GM18519 (cell line): ENCODE measurements around the gene CLSTN2.

Source experiments
- ATAC-seq: cut with Tn5 transposase; IDR thresholded peaks from one replicate; pipeline ENCODE4 v1.9.1; 2021; ENCODE audit warnings: mild to moderate bottlenecking, moderate library complexity; ENCODE audit not compliant: unreplicated experiment, low FRiP score

CLSTN2 gene

GRCh38 chr3:139994891-139995290 lies 59.9 kb downstream of the CLSTN2 start:
- no peak for ATAC-seq

GRCh38 chr3:140004271-140004670 lies 69.3 kb downstream of the CLSTN2 start:
- no peak for ATAC-seq

GRCh38 chr3:140006331-140006730 lies 71.3 kb downstream of the CLSTN2 start:
- ATAC-seq = no peak

- no peak for ATAC-seq
Observed at GRCh38 chr3:140007081-140007480, 72.1 kb downstream of the CLSTN2 start.

GRCh38 chr3:140007911-140008869 lies 73.2 kb downstream of the CLSTN2 start:
- ATAC-seq = no peak

- ATAC-seq = no peak
Observed at GRCh38 chr3:140010391-140010790, 75.4 kb downstream of the CLSTN2 start.

- no peak for ATAC-seq
Observed at GRCh38 chr3:140011086-140011485, 76.1 kb downstream of the CLSTN2 start.

GRCh38 chr3:140011611-140012277 lies 76.8 kb downstream of the CLSTN2 start:
- ATAC-seq = no peak

GRCh38 chr3:140013220-140013619 lies 78.2 kb downstream of the CLSTN2 start:
- no peak for ATAC-seq

GRCh38 chr3:140014831-140015495 lies 80.0 kb downstream of the CLSTN2 start:
- ATAC-seq = no peak

GRCh38 chr3:140015741-140016140 lies 80.8 kb downstream of the CLSTN2 start:
- no peak for ATAC-seq

GRCh38 chr3:140018556-140018955 lies 83.6 kb downstream of the CLSTN2 start:
- ATAC-seq = no peak

- no peak for ATAC-seq
Observed at GRCh38 chr3:140019946-140020345, 85.0 kb downstream of the CLSTN2 start.

- no peak for ATAC-seq
Observed at GRCh38 chr3:140020541-140020940, 85.6 kb downstream of the CLSTN2 start.

- no peak for ATAC-seq
Observed at GRCh38 chr3:140021269-140021668, 86.3 kb downstream of the CLSTN2 start.

- ATAC-seq = no peak
Observed at GRCh38 chr3:140022066-140022770, 87.2 kb downstream of the CLSTN2 start.

GRCh38 chr3:140023616-140024530 lies 88.9 kb downstream of the CLSTN2 start:
- no peak for ATAC-seq

- ATAC-seq = no peak
Observed at GRCh38 chr3:140031170-140031569, 96.2 kb downstream of the CLSTN2 start.

GRCh38 chr3:140034058-140034457 lies 99.1 kb downstream of the CLSTN2 start:
- no peak for ATAC-seq
